ENCODE measurements around the gene PRKCZ.

PRKCZ gene

GRCh38 chr1:2078170-2078569 is 28.0 kb downstream of the PRKCZ start:
- Histone ChIP-seq H3K27ac (ENCODE audit: low read depth, low read length, severe bottlenecking) (no peak overlapping the region), H3K9me3 (ENCODE audit: control insufficient read depth, low read length) (peaks cover 27% of the 10 kb centered on the region), H3K4me3 (ENCODE audit: extremely low read depth, insufficient read depth, low read length, poor library complexity, severe bottlenecking) (no peak overlapping the region), H3K36me3 (ENCODE audit: control insufficient read depth, insufficient read depth, low read length) (no peaks in the 10 kb centered on the region), H3K4me1 (ENCODE audit: control insufficient read depth, insufficient read depth, low read length, poor library complexity, severe bottlenecking) (no peaks in the 10 kb centered on the region)
- 96 to 97% methylated on average over 5 of the region's 7 CpGs for WGBS, 2 experiments (ENCODE audit: insufficient coverage in 2 of 2)

- peaks cover 27% of the 10 kb centered on the region for H3K9me3 ChIP-seq (ENCODE audit: control insufficient read depth, low read length)
- no peak overlapping the region for H3K27ac ChIP-seq (ENCODE audit: low read depth, low read length, severe bottlenecking)
- WGBS, 2 experiments (ENCODE audit: insufficient coverage in 2 of 2) = 94 to 97% methylated on average over 28 of the region's 28 CpGs
- no peaks in the 10 kb centered on the region for H3K36me3 ChIP-seq (ENCODE audit: control insufficient read depth, insufficient read depth, low read length)
- H3K4me3 ChIP-seq (ENCODE audit: extremely low read depth, insufficient read depth, low read length, poor library complexity, severe bottlenecking) = no peak overlapping the region
- H3K4me1 ChIP-seq (ENCODE audit: control insufficient read depth, insufficient read depth, low read length, poor library complexity, severe bottlenecking) = no peaks in the 10 kb centered on the region
Observed at GRCh38 chr1:2079396-2080085, 29.3 kb downstream of the PRKCZ start.

- WGBS, 2 experiments (ENCODE audit: insufficient coverage in 2 of 2) = 97 to 100% methylated on average over 3 to 14 of the region's 16 CpGs
- Histone ChIP-seq H3K4me1 (ENCODE audit: control insufficient read depth, insufficient read depth, low read length, poor library complexity, severe bottlenecking) (no peaks in the 10 kb centered on the region), H3K9me3 (ENCODE audit: control insufficient read depth, low read length) (peaks cover 27% of the 10 kb centered on the region), H3K36me3 (ENCODE audit: control insufficient read depth, insufficient read depth, low read length) (no peaks in the 10 kb centered on the region), H3K4me3 (ENCODE audit: extremely low read depth, insufficient read depth, low read length, poor library complexity, severe bottlenecking) (no peak overlapping the region), H3K27ac (ENCODE audit: low read depth, low read length, severe bottlenecking) (no peak overlapping the region)
Observed at GRCh38 chr1:2080140-2080539, 29.9 kb downstream of the PRKCZ start.

- 95% methylated on average over 17 to 20 of the region's 20 CpGs for WGBS, 2 experiments (ENCODE audit: insufficient coverage in 2 of 2)
- H3K27ac ChIP-seq (ENCODE audit: low read depth, low read length, severe bottlenecking) = no peak overlapping the region
- no peak overlapping the region for H3K4me3 ChIP-seq (ENCODE audit: extremely low read depth, insufficient read depth, low read length, poor library complexity, severe bottlenecking)
- no peaks in the 10 kb centered on the region for H3K36me3 ChIP-seq (ENCODE audit: control insufficient read depth, insufficient read depth, low read length)
- no peaks in the 10 kb centered on the region for H3K4me1 ChIP-seq (ENCODE audit: control insufficient read depth, insufficient read depth, low read length, poor library complexity, severe bottlenecking)
- H3K9me3 ChIP-seq (ENCODE audit: control insufficient read depth, low read length) = peaks cover 27% of the 10 kb centered on the region
Observed at GRCh38 chr1:2080884-2081283, 30.7 kb downstream of the PRKCZ start.

GRCh38 chr1:2081326-2081885 is 31.2 kb downstream of the PRKCZ start:
- WGBS, 2 experiments (ENCODE audit: insufficient coverage in 2 of 2) = 95 to 97% methylated on average over 15 of the region's 20 CpGs
- Histone ChIP-seq H3K27ac (ENCODE audit: low read depth, low read length, severe bottlenecking) (no peak overlapping the region), H3K36me3 (ENCODE audit: control insufficient read depth, insufficient read depth, low read length) (no peaks in the 10 kb centered on the region), H3K4me3 (ENCODE audit: extremely low read depth, insufficient read depth, low read length, poor library complexity, severe bottlenecking) (no peak overlapping the region), H3K4me1 (ENCODE audit: control insufficient read depth, insufficient read depth, low read length, poor library complexity, severe bottlenecking) (no peaks in the 10 kb centered on the region), H3K9me3 (ENCODE audit: control insufficient read depth, low read length) (peaks cover 27% of the 10 kb centered on the region)

- Histone ChIP-seq H3K4me1 (ENCODE audit: control insufficient read depth, insufficient read depth, low read length, poor library complexity, severe bottlenecking) (no peaks in the 10 kb centered on the region), H3K27ac (ENCODE audit: low read depth, low read length, severe bottlenecking) (no peak overlapping the region), H3K4me3 (ENCODE audit: extremely low read depth, insufficient read depth, low read length, poor library complexity, severe bottlenecking) (no peak overlapping the region), H3K9me3 (ENCODE audit: control insufficient read depth, low read length) (peaks cover 23% of the 10 kb centered on the region), H3K36me3 (ENCODE audit: control insufficient read depth, insufficient read depth, low read length) (no peaks in the 10 kb centered on the region)
- 96 to 98% methylated on average over 16 to 18 of the region's 22 CpGs for WGBS, 2 experiments (ENCODE audit: insufficient coverage in 2 of 2)
Observed at GRCh38 chr1:2082064-2082463, 31.9 kb downstream of the PRKCZ start.

- Histone ChIP-seq H3K4me1 (ENCODE audit: control insufficient read depth, insufficient read depth, low read length, poor library complexity, severe bottlenecking) (peaks cover 6% of the 10 kb centered on the region), H3K27ac (ENCODE audit: low read depth, low read length, severe bottlenecking) (no peak overlapping the region), H3K4me3 (ENCODE audit: extremely low read depth, insufficient read depth, low read length, poor library complexity, severe bottlenecking) (no peak overlapping the region), H3K36me3 (ENCODE audit: control insufficient read depth, insufficient read depth, low read length) (no peaks in the 10 kb centered on the region), H3K9me3 (ENCODE audit: control insufficient read depth, low read length) (peaks cover 10% of the 10 kb centered on the region)
- WGBS, 2 experiments (ENCODE audit: insufficient coverage in 2 of 2) = 92 to 93% methylated on average over 17 of the region's 18 CpGs
Observed at GRCh38 chr1:2083666-2084065, 33.5 kb downstream of the PRKCZ start.

- no peak overlapping the region for H3K27ac ChIP-seq (ENCODE audit: low read depth, low read length, severe bottlenecking)
- no peaks in the 10 kb centered on the region for H3K36me3 ChIP-seq (ENCODE audit: control insufficient read depth, insufficient read depth, low read length)
- peaks cover 6% of the 10 kb centered on the region for H3K4me1 ChIP-seq (ENCODE audit: control insufficient read depth, insufficient read depth, low read length, poor library complexity, severe bottlenecking)
- whole genome bisulfite sequencing, 2 experiments (ENCODE audit: insufficient coverage in 2 of 2) = 95 to 97% methylated on average over 17 of the region's 20 CpGs
- H3K4me3 ChIP-seq (ENCODE audit: extremely low read depth, insufficient read depth, low read length, poor library complexity, severe bottlenecking) = no peak overlapping the region
- H3K9me3 ChIP-seq (ENCODE audit: control insufficient read depth, low read length) = peaks cover 5% of the 10 kb centered on the region
Observed at GRCh38 chr1:2084306-2084705, 34.1 kb downstream of the PRKCZ start.

GRCh38 chr1:2085080-2085479 is 34.9 kb downstream of the PRKCZ start:
- Histone ChIP-seq H3K36me3 (ENCODE audit: control insufficient read depth, insufficient read depth, low read length) (no peaks in the 10 kb centered on the region), H3K9me3 (ENCODE audit: control insufficient read depth, low read length) (no peaks in the 10 kb centered on the region), H3K4me1 (ENCODE audit: control insufficient read depth, insufficient read depth, low read length, poor library complexity, severe bottlenecking) (peaks cover 6% of the 10 kb centered on the region), H3K4me3 (ENCODE audit: extremely low read depth, insufficient read depth, low read length, poor library complexity, severe bottlenecking) (no peak overlapping the region), H3K27ac (ENCODE audit: low read depth, low read length, severe bottlenecking) (no peak overlapping the region)
- 92 to 94% methylated on average over 17 of the region's 17 CpGs for WGBS, 2 experiments (ENCODE audit: insufficient coverage in 2 of 2)

GRCh38 chr1:2086446-2087078 is 36.4 kb downstream of the PRKCZ start:
- H3K4me3 ChIP-seq (ENCODE audit: extremely low read depth, insufficient read depth, low read length, poor library complexity, severe bottlenecking) = no peak overlapping the region
- H3K27ac ChIP-seq (ENCODE audit: low read depth, low read length, severe bottlenecking) = no peak overlapping the region
- no peaks in the 10 kb centered on the region for H3K9me3 ChIP-seq (ENCODE audit: control insufficient read depth, low read length)
- 88 to 92% methylated on average over 20 to 24 of the region's 26 CpGs for WGBS, 2 experiments (ENCODE audit: insufficient coverage in 2 of 2)
- no peaks in the 10 kb centered on the region for H3K36me3 ChIP-seq (ENCODE audit: control insufficient read depth, insufficient read depth, low read length)
- peaks cover 6% of the 10 kb centered on the region for H3K4me1 ChIP-seq (ENCODE audit: control insufficient read depth, insufficient read depth, low read length, poor library complexity, severe bottlenecking)

- 90 to 92% methylated on average over 19 to 20 of the region's 21 CpGs for WGBS, 2 experiments (ENCODE audit: insufficient coverage in 2 of 2)
- peaks cover 6% of the 10 kb centered on the region for H3K4me1 ChIP-seq (ENCODE audit: control insufficient read depth, insufficient read depth, low read length, poor library complexity, severe bottlenecking)
- H3K36me3 ChIP-seq (ENCODE audit: control insufficient read depth, insufficient read depth, low read length) = no peaks in the 10 kb centered on the region
- no peaks in the 10 kb centered on the region for H3K9me3 ChIP-seq (ENCODE audit: control insufficient read depth, low read length)
- H3K27ac ChIP-seq (ENCODE audit: low read depth, low read length, severe bottlenecking) = no peak overlapping the region
- H3K4me3 ChIP-seq (ENCODE audit: extremely low read depth, insufficient read depth, low read length, poor library complexity, severe bottlenecking) = no peak overlapping the region
Observed at GRCh38 chr1:2087766-2088165, 37.6 kb downstream of the PRKCZ start.
